Activated naive CD4-positive, alpha-beta T cell treated with anti-CD3 and anti-CD28 coated beads, Interleukin-2, amount 50 U/mL, for 24 hours (primary cell): Measurements from ENCODE around the gene TOX3.

Experiments used
- H3K27ac Mint-ChIP-seq: one replicate; pipeline ENCODE4 v1.8.0; 2021; ENCODE audit warnings: mild to moderate bottlenecking, mixed read lengths
- H3K27me3 Mint-ChIP-seq: one replicate; pipeline ENCODE4 v1.8.0; 2021; ENCODE audit warnings: mixed read lengths
- H3K36me3 Mint-ChIP-seq: one replicate; pipeline ENCODE4 v1.8.0; 2021; ENCODE audit warnings: mixed read lengths
- H3K4me1 Mint-ChIP-seq: one replicate; pipeline ENCODE4 v1.8.0; 2021; ENCODE audit warnings: mixed read lengths
- H3K4me3 Mint-ChIP-seq: one replicate; pipeline ENCODE4 v1.8.0; 2021; ENCODE audit warnings: mild to moderate bottlenecking, mixed read lengths
- H3K9me3 Mint-ChIP-seq: one replicate; pipeline ENCODE4 v1.8.0; 2021; ENCODE audit warnings: mixed read lengths

Gene TOX3

GRCh38 chr16:52549011-52549692 lies 2.2 kb upstream of the TOX3 start:
- Mint-ChIP-seq H3K36me3 (no peaks in the 10 kb centered on the region), H3K27ac (no peak overlapping the region), H3K9me3 (peaks cover 7% of the 10 kb centered on the region), H3K27me3 (peaks cover 26% of the 10 kb centered on the region), H3K4me3 (no peak overlapping the region), H3K4me1 (peaks cover 4% of the 10 kb centered on the region)

DNA sequence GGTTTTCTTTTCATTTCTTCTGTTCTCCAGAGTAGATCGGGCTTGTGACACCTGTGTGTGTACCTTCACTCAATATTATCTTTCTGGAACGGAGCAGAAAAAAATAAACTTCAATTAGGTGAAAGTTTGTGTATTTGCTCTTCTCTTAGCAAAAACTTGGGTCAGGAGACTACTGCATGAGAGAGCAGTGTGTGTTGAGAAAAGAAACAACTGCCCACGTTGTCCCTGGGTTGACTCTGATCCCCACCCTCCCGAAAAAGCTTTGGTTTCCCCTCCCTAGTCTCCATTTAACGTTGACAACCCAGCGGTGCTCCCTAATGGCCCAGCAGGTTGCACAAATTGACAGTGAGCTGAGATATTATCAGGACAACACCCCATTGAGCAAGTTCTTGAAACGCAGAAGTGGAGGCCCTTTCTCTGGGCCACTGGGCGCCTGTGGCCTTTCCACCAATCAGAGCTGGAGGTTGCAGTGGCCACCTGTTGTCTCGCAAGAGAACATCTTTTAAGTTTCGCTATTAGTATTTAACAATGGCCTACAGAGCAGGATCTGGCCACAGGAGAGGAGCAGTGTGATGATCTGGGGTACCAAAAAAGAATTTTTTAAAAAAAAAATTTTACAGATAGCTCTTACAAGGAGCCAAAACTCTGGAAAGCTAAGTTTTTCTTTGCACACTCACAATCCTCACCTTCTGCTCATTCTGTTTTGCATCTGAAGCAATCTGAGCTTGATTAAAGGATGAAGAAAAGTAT lies 1.5 kb upstream of the TOX3 start:
- Mint-ChIP-seq H3K27me3 (peaks cover 30% of the 10 kb centered on the region), H3K4me3 (no peak overlapping the region), H3K4me1 (peaks cover 4% of the 10 kb centered on the region), H3K9me3 (peaks cover under 1% of the 10 kb centered on the region), H3K36me3 (no peaks in the 10 kb centered on the region), H3K27ac (no peak overlapping the region)

DNA sequence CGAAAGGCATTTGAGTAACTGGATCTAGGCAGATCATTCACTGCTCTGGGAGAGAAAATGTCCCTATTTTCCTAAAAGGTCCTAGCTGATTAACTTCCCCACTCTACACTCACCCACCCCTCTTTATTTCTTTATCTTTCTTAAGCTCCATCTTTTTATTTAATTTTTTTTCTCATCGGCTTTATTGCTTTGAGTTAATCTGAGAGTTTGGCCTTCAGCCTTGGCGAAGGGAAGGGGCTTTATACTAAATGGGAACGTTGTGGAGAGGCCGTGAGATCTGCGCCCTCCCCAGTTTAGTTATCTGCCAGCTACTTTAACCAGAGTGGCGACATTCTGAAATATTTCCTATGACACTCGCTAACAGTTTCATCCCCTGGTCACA lies 882 bp upstream of the TOX3 start:
- no peaks in the 10 kb centered on the region for H3K36me3 Mint-ChIP-seq
- no peak overlapping the region for H3K4me3 Mint-ChIP-seq
- H3K4me1 Mint-ChIP-seq: peaks cover 4% of the 10 kb centered on the region
- no peak overlapping the region for H3K27ac Mint-ChIP-seq
- H3K27me3 Mint-ChIP-seq: peaks cover 30% of the 10 kb centered on the region
- peaks cover under 1% of the 10 kb centered on the region for H3K9me3 Mint-ChIP-seq

DNA sequence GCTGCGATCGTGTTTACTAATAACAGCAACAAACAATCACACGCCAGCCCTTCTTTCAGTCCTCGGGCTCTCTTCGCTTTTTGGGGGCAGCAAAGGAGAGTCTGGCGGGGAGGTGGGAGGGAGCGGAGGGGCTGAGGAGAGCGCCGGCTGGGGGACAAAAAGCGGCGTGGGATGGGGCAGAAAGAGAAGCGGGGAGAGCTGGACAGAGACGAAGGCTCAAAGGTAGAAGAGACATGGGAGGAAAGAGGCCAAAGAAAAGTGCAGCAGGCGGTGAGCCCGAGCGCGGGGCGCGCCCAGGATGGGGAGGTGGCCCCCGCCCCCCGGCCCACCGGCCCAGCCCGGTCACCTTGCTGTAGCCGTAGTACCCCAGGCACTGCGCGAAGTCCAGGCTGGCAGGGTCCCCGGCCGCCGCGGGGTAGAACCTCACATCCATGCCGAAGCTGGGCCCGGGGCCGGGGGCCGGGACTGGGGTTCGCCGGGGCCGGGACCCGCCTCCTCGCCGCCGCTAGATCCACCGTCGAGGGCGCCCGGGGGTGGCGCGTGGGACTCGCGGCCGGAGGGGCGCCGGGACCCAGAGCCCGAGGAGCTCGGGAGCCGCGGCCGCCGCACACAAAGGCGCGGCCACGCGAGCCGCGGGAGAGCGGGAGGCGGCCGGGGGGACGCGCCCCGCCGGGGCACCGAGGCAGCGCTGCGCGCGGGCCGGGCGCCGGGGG lies 496 bp downstream of the TOX3 start:
- Mint-ChIP-seq H3K27me3 (peaks cover 30% of the 10 kb centered on the region), H3K4me1 (peaks cover 4% of the 10 kb centered on the region), H3K27ac (no peak overlapping the region), H3K36me3 (no peaks in the 10 kb centered on the region), H3K4me3 (no peak overlapping the region), H3K9me3 (peaks cover 5% of the 10 kb centered on the region)

- Mint-ChIP-seq H3K4me1 (peaks cover 4% of the 10 kb centered on the region), H3K4me3 (no peak overlapping the region), H3K36me3 (no peaks in the 10 kb centered on the region), H3K27ac (no peak overlapping the region), H3K27me3 (peaks cover 27% of the 10 kb centered on the region), H3K9me3 (peaks cover 5% of the 10 kb centered on the region)
Measured at GRCh38 chr16:52545898-52546266, 1.1 kb downstream of the TOX3 start.

DNA sequence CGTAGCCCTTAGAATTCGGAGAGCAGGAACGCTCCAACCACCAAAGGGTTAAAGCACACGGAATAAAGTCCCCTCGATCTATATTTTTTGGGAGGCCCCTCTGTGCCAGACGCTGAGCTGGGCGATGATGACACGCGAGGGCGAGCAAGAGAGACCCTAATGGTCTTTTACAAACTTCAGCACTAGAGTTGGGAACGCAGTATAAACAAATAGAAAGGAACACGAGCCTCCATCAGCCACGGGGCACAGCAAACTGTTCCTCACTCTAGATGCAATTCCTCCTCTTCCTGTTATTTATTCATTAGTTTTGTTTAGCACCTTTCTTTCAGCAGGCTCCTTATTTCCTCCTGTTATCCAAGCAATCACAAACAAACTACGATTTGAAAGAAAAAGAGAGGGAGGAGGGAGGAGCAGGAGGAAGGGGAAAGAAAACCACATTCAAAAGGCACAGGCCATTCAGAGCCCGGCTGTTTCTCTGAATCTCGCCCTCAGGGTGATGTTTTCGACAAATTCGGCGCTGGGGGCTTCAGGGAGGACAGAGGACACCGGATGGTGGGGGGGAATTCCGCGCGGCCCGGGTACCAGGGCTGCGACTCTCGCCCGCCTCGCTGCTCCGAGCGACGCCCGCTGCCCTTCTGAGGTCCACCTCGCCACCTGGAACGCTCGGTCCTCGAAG lies 1.6 kb downstream of the TOX3 start:
- Mint-ChIP-seq H3K9me3 (peaks cover 5% of the 10 kb centered on the region), H3K27me3 (peaks cover 27% of the 10 kb centered on the region), H3K27ac (no peak overlapping the region), H3K4me3 (no peak overlapping the region), H3K36me3 (no peaks in the 10 kb centered on the region), H3K4me1 (peaks cover 4% of the 10 kb centered on the region)

DNA sequence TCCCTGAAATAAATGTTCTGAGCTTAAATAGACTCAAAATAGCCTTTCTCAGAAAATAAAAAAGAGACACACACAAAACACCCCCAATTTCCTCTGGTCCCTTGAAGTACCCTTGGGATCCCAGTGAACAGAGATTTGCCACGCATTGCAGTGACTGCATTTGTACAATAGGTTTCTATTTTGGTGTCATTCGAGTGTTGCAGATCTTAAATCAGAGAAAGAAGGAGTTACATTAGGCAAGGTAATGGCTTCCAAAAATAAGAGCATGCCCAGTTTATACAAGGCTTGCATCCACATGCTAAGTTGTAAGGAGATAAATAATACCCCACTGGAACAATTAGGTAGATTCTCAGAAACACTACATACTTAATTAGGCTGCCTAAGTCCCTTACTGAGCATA lies 2.2 kb downstream of the TOX3 start:
- Mint-ChIP-seq H3K4me3 (no peak overlapping the region), H3K36me3 (no peaks in the 10 kb centered on the region), H3K9me3 (peaks cover 5% of the 10 kb centered on the region), H3K4me1 (peaks cover 4% of the 10 kb centered on the region), H3K27me3 (peaks cover 27% of the 10 kb centered on the region), H3K27ac (no peak overlapping the region)

DNA sequence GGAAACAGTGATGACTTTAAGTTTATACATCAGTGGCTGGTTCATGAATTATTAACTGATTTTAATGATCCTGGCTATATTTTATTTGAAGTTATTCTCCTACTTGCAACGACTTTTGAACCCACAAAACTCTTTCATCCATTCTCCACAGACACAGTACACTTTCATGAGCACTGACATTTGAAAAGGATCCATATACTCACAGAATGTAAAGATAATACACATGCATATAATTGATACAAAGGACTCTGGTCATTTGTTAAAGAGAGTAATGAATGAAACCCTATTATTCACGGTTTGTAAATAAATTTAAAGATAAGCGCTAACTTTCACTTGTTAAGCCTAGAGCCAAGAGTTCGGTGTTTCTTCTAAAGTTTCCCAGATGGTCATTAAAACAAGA lies 3.3 kb downstream of the TOX3 start:
- Mint-ChIP-seq H3K27ac (no peak overlapping the region), H3K36me3 (no peaks in the 10 kb centered on the region), H3K4me3 (no peak overlapping the region), H3K4me1 (peaks cover 4% of the 10 kb centered on the region), H3K27me3 (peaks cover 24% of the 10 kb centered on the region), H3K9me3 (peaks cover 5% of the 10 kb centered on the region)

- Mint-ChIP-seq H3K27ac (no peak overlapping the region), H3K27me3 (peaks cover 14% of the 10 kb centered on the region), H3K36me3 (no peaks in the 10 kb centered on the region), H3K9me3 (peaks cover 12% of the 10 kb centered on the region), H3K4me1 (no peaks in the 10 kb centered on the region), H3K4me3 (no peak overlapping the region)
Measured at GRCh38 chr16:52540910-52541309, 6.0 kb downstream of the TOX3 start.

GRCh38 chr16:52539191-52539590 lies 7.8 kb downstream of the TOX3 start:
- Mint-ChIP-seq H3K27me3 (peaks cover 5% of the 10 kb centered on the region), H3K27ac (no peak overlapping the region), H3K4me3 (no peak overlapping the region), H3K9me3 (peaks cover 13% of the 10 kb centered on the region), H3K36me3 (no peaks in the 10 kb centered on the region), H3K4me1 (no peaks in the 10 kb centered on the region)

GRCh38 chr16:52538511-52538910 lies 8.4 kb downstream of the TOX3 start:
- Mint-ChIP-seq H3K4me3 (no peak overlapping the region), H3K36me3 (no peaks in the 10 kb centered on the region), H3K27me3 (peaks cover 2% of the 10 kb centered on the region), H3K27ac (no peak overlapping the region), H3K9me3 (peaks cover 13% of the 10 kb centered on the region), H3K4me1 (no peaks in the 10 kb centered on the region)

DNA sequence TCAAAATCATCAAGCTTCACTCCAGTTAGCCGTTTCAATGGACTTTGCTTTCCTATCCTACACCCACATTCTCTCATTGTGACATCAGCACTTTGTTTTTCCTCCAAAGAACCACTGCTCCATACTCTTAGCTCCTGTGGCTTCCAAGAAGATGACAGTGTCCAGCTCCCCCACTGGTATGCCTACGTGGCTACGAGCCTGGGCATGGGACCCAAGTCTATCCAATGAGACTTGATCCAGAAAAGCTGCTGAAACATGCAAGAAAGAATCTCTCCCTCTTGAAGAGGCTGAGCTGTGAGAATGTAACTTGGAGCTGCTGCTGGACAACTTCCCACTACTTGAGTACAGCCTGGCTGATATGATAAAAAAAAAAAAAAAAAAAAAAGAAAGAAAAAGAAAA lies 9.4 kb downstream of the TOX3 start:
- Mint-ChIP-seq H3K9me3 (peaks cover 10% of the 10 kb centered on the region), H3K36me3 (no peaks in the 10 kb centered on the region), H3K4me1 (no peaks in the 10 kb centered on the region), H3K27me3 (peaks cover 2% of the 10 kb centered on the region), H3K27ac (no peak overlapping the region), H3K4me3 (no peak overlapping the region)

GRCh38 chr16:52535076-52535475 lies 11.9 kb downstream of the TOX3 start:
- Mint-ChIP-seq H3K27ac (no peak overlapping the region), H3K9me3 (peaks cover 9% of the 10 kb centered on the region), H3K36me3 (no peaks in the 10 kb centered on the region), H3K4me1 (no peaks in the 10 kb centered on the region), H3K27me3 (peaks cover 2% of the 10 kb centered on the region), H3K4me3 (no peak overlapping the region)

- Mint-ChIP-seq H3K9me3 (peaks cover 9% of the 10 kb centered on the region), H3K4me3 (no peak overlapping the region), H3K36me3 (no peaks in the 10 kb centered on the region), H3K27ac (no peak overlapping the region), H3K27me3 (peaks cover 2% of the 10 kb centered on the region), H3K4me1 (no peaks in the 10 kb centered on the region)
Measured at GRCh38 chr16:52533296-52533695, 13.6 kb downstream of the TOX3 start.

- Mint-ChIP-seq H3K4me1 (no peaks in the 10 kb centered on the region), H3K36me3 (no peaks in the 10 kb centered on the region), H3K27ac (no peak overlapping the region), H3K4me3 (no peak overlapping the region), H3K27me3 (peaks cover 2% of the 10 kb centered on the region), H3K9me3 (peaks cover 9% of the 10 kb centered on the region)
Measured at GRCh38 chr16:52532384-52532783, 14.6 kb downstream of the TOX3 start.

- Mint-ChIP-seq H3K4me1 (no peaks in the 10 kb centered on the region), H3K4me3 (no peak overlapping the region), H3K27ac (no peak overlapping the region), H3K36me3 (no peaks in the 10 kb centered on the region), H3K9me3 (no peaks in the 10 kb centered on the region), H3K27me3 (peaks cover 2% of the 10 kb centered on the region)
Measured at GRCh38 chr16:52529226-52529625, 17.7 kb downstream of the TOX3 start.
